WTC11 (cell line): ENCODE measurements around the gene CIT.

Experiments
- CTCF ChIP-seq: fragments of 200-600 bp; IDR thresholded peaks from 2 replicates; pipeline ENCODE4 v1.8.0; 2022; ENCODE audit warnings: antibody characterized with exemption
- ESRRA ChIP-seq: sonication (generic); formaldehyde crosslinking; IDR thresholded peaks from 2 replicates; pipeline ENCODE4 v1.8.1; 2022; ENCODE audit warnings: mild to moderate bottlenecking, missing genetic modification reagents, borderline replicate concordance
- PRRX2 ChIP-seq: fragments of 250-450 bp; sonication (Bioruptor Pico); IDR thresholded peaks from 2 replicates; pipeline ENCODE4 v1.8.0; 2021; ENCODE audit warnings: mild to moderate bottlenecking
- SMAD3 ChIP-seq: sonication (generic); formaldehyde crosslinking; IDR thresholded peaks from 2 replicates; pipeline ENCODE4 v1.8.0; 2022; ENCODE audit warnings: missing genetic modification reagents, mild to moderate bottlenecking, borderline replicate concordance
- SP1 ChIP-seq: sonication (generic); formaldehyde crosslinking; conservative IDR thresholded peaks from 2 replicates; pipeline ENCODE4 v1.8.1; 2022; ENCODE audit warnings: missing genetic modification reagents
- TP53 ChIP-seq: sonication (generic); formaldehyde crosslinking; IDR thresholded peaks from 2 replicates; pipeline ENCODE4 v1.8.1; 2023; ENCODE audit warnings: mild to moderate bottlenecking, missing genetic modification reagents
- ZNF138 ChIP-seq: sonication (generic); formaldehyde crosslinking; conservative IDR thresholded peaks from 2 replicates; pipeline ENCODE4 v1.8.1; 2022; ENCODE audit warnings: mild to moderate bottlenecking, moderate library complexity, missing genetic modification reagents
- ZNF263 ChIP-seq: sonication (generic); formaldehyde crosslinking; IDR thresholded peaks from 2 replicates; pipeline ENCODE4 v1.8.1; 2022; ENCODE audit warnings: low read depth, mild to moderate bottlenecking, moderate library complexity, missing genetic modification reagents

DNA sequence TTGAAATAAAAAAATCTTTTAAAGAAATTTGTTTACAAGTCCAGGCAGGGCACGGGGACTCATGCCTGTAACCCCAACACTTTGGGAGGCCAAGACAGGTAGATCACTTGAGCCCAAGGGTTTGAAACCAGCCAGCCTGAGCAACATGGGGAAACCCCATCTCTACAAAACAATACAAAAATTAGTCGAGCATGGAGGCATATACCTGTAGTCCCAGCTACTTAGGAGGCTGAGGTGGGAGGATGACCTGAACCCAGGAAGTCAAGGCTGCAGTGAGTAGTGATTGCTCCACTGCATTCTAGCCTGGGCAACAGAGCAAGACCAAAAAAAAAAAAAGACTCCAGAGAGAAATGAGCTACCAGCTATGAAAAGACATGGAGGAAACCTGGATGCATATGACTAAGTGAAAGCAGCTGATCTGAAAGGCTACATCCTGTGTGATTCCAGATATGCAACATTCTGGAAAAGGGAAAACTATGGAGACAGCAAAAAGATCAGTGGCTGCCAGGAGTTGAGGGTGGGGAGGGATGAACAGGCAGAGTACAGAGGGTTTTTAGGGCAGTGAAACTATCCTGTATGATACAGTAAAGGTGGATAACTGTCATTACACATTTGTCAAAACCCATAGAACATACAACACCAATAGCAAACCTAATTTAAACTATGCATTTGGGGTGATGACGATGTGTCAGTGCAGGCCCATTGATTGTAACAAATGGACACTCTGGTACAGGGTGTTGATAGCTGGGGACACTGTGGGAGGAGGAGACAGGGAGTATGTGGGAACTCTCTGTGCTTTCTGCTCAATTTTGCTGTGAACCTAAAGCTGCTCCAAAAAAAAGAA lies 149.3 kb downstream of the CIT start:
- TF ChIP-seq ESRRA (CRISPR knock-in tag) (no peak), TP53 (CRISPR knock-in tag) (no peak), CTCF (no peak), SP1 (no peak), PRRX2 (CRISPR knock-in tag) (no peak), SMAD3 (CRISPR knock-in tag) (no peak), ZNF263 (CRISPR knock-in tag) (no peak), ZNF138 (no peak)
